Epithelial cell of proximal tubule (primary cell): Measurements from ENCODE around the gene BACH2. TPM values are rescaled to one million over a fixed set of nuclear protein-coding genes. Genes with fewer than 3 reads are reported as not detected.
"Not testable (repeated sequence)": the region's sequence is repeated elsewhere in the genome, so short reads cannot be mapped to it uniquely, and the experiment has no call there.

Experiments
- DNase-seq: peaks from one replicate; pipeline ENCODE4 v3.0.0-alpha.2; 2011; ENCODE audit warnings: low read depth
- H3K4me3 ChIP-seq: 2 replicates; pipeline ENCODE4 v1.5.1; 2011; ENCODE audit warnings: low read depth, mild to moderate bottlenecking, low read length
- total RNA-seq: library from RNA; depleted of rRNA; stranded (reverse); fragments of >200 nt; gene quantifications from 2 replicates; pipeline ENCODE4 v1.2.3, GENCODE V29; 2015
- TF ChIP-seq, protein P1 (sequence below): conservative IDR thresholded peaks from 2 replicates; pipeline ENCODE4 v1.5.1; 2012; ENCODE audit warnings: low read depth, mild to moderate bottlenecking, low read length

Gene BACH2
- total RNA-seq, 1 donor from 2014 or later: 0.69 TPM

DNA sequence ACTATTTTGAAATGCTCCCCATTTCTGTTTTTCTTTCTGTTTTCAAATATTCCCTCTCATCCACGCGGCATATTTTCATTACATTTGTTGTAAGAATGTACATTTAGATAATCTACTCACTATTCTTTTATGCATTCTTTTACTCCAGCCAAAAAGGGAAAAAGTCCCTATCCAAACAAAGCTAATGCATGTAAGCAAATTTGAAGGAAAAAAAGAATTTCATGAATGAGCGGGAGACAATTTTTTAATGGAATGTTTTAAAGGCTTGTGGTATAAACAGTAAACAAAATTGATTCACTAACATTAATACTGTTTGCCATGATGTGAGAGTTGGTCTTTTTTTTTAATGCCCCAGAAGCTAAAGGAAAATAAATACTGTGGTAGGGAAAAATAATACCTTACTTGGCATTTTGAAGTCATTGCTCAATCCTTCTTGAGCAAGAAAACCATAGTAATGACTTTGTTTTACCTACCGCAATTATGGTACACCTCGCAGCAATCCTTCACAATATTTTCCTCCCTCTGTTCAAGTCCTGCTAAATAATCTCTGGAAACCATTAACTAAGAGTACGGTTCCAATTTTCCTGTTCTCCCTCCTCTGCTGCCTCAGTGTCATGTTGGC is 79.0 kb downstream of the BACH2 start:
- DNase-seq: peak; percentile 87
- TF ChIP-seq, protein P1, sequence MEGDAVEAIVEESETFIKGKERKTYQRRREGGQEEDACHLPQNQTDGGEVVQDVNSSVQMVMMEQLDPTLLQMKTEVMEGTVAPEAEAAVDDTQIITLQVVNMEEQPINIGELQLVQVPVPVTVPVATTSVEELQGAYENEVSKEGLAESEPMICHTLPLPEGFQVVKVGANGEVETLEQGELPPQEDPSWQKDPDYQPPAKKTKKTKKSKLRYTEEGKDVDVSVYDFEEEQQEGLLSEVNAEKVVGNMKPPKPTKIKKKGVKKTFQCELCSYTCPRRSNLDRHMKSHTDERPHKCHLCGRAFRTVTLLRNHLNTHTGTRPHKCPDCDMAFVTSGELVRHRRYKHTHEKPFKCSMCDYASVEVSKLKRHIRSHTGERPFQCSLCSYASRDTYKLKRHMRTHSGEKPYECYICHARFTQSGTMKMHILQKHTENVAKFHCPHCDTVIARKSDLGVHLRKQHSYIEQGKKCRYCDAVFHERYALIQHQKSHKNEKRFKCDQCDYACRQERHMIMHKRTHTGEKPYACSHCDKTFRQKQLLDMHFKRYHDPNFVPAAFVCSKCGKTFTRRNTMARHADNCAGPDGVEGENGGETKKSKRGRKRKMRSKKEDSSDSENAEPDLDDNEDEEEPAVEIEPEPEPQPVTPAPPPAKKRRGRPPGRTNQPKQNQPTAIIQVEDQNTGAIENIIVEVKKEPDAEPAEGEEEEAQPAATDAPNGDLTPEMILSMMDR: no peak
- H3K4me3 ChIP-seq: peak overlapping the region; percentile 43

DNA sequence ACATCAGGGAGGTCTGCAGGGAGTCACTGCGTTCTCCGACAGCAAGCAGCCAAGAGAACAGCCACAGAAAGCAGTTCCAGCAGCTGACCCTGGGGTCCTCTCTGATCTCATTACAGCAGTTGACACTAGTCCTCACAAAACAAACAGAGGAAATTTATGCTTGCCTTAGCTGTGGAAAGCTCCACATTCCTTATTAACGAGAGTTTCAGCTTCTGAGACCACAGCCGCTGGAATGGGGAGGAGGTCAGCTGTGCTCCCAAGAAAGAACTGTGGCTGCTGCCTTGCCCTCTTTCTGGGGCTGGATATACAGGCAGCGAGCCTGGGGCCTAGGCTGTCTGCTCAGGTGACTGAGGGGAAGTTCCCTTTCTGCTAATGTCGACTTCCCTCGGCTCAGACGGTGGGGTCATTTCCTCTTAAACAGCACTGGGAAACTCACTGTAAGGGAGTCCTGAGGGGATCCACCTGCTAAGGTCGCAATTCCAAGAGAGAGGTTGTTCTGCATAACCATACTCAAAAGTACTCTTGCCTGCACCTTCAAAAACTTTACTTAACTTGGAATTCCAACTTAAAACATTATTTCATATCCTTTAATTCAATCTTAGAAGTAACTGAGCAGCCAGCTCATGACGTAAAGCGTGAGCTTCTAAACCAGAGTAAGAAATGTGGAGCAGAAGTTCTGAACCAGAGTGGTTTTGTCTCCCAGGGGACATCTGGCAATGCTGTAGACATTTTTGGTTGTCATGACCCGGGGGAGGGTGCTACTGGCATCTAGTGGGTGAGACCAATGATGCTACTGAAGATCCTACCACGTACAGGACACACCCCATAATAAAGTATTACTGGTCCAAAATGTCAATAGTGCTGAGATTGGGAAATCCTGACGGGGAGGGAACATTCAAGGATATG is 80.3 kb downstream of the BACH2 start:
- TF ChIP-seq, protein P1: no peak
- no peak overlapping the region for H3K4me3 ChIP-seq
- DNase-seq: peak; percentile 54

DNA sequence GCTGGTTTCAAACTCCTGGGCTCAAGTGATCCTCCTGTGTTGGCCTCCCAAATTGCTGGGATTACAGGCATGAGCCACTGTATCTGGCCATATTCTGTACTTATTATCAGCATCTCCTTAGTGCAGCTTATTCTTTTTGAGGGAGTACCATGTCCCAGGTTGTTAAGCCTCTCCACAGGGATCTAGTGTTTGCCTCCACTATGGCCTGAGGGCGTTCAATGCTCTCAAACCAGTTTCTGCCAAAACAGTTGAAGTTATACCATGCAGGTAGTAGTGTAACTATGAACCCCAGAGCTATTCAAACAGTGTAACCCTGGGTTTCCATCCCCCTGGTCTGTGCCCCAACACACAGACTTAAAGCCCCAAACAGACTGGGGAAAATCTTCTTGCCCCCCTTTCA is 81.7 kb downstream of the BACH2 start:
- TF ChIP-seq, protein P1: no peak
- no peak overlapping the region for H3K4me3 ChIP-seq
- no peak for DNase-seq

DNA sequence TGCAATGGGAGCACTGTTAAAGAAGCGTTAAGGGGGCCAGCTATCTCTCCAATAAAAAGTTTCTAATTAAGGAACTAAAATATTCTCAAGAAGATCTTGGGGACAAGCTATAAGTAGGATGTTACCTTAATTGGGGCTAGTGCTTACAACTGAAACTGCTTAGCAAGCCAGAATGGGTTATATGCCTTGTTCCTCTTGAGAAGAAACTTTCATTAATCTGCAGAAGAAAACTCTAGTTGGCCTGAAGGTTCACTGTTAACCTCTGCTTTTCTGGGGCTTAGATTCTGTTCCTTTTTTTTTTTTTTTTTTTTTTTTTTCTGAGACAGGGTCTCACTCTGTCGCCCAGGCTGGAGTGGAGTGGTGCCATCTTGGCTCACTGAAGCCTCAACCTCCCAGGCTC is 82.2 kb downstream of the BACH2 start:
- H3K4me3 ChIP-seq: no peak overlapping the region
- DNase-seq: no peak
- TF ChIP-seq, protein P1: no peak

DNA sequence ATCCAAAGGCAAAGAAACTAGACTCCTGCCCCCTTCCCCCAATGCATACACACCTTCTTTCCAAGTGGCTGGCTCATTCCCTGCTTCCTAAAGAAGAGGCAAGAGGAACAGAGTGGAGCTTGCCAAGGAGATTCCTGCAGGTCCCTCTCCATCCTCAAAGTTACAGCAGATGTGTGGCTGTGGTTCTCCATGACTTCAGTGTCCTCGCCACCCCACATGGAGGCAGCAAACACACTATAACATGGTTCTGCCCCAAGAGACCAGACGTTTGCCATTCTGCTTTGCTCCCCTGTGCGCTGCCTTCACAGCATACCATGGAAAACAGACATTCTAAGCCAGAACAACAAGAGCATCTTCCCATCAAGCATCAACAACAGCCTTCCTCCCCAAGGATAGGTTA is 84.4 kb downstream of the BACH2 start:
- TF ChIP-seq, protein P1: no peak
- no peak overlapping the region for H3K4me3 ChIP-seq
- no peak for DNase-seq

DNA sequence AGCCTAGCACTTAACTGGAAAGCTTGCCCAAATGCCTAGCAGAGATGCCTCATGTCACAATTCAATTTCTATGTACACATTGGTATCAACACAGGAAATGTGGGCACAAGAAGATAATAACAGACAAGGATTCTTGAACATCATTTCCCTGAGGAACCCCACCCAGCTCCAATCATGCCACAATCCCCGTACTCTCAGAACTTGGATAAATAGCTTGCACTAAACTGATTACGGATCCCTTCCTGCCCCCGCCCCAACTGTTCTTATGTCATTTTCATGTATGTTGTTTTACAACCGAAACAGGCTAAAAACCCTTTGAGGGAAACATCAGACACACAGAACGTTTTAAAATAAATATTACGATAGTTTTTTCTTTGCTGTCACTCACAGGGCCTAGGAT is 87.1 kb downstream of the BACH2 start:
- no peak overlapping the region for H3K4me3 ChIP-seq
- no peak for DNase-seq
- TF ChIP-seq, protein P1: no peak

DNA sequence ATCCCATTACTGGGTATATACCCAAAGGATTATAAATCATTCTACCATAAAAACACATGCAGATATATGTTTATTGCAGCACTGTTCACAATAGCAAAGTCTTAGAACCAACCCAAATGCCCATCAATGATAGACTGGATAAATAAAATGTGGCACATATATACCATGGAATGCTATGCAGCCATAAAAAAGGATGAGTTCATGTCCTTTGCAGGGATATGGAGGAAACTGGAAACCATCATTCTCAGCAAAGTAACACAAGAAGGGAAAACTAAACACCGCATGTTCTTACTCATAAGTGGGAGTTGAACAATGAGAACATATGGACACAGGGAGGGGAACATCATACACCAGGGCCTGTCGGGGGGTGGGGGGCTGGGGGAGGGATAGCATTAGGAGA is 88.0 kb downstream of the BACH2 start:
- H3K4me3 ChIP-seq, DNase-seq: not testable (repeated sequence)
